Measurements from ENCODE around the gene SLC12A9.

The SLC12A9 gene

GRCh38 chr7:100822236-100823139 lies 30.0 kb upstream of the SLC12A9 start:
- Mint-ChIP-seq H3K9me3 (no peaks in the 10 kb centered on the region), H3K4me1 (peaks cover 10% of the 10 kb centered on the region), H3K27ac (no peak overlapping the region), H3K36me3 (ENCODE audit: low read depth) (no peaks in the 10 kb centered on the region), H3K4me3 (no peak overlapping the region), H3K27me3 (peaks cover 15% of the 10 kb centered on the region)
- ATAC-seq, result no peak
- DNase-seq, result no peak

- Mint-ChIP-seq H3K27me3 (peaks cover 21% of the 10 kb centered on the region), H3K4me1 (peaks cover 14% of the 10 kb centered on the region), H3K36me3 (ENCODE audit: low read depth) (no peaks in the 10 kb centered on the region), H3K4me3 (no peak overlapping the region), H3K27ac (no peak overlapping the region), H3K9me3 (no peaks in the 10 kb centered on the region)
- DNase-seq, result no peak
- no peak for ATAC-seq
Observed at GRCh38 chr7:100823140-100823525, 29.4 kb upstream of the SLC12A9 start.

DNA sequence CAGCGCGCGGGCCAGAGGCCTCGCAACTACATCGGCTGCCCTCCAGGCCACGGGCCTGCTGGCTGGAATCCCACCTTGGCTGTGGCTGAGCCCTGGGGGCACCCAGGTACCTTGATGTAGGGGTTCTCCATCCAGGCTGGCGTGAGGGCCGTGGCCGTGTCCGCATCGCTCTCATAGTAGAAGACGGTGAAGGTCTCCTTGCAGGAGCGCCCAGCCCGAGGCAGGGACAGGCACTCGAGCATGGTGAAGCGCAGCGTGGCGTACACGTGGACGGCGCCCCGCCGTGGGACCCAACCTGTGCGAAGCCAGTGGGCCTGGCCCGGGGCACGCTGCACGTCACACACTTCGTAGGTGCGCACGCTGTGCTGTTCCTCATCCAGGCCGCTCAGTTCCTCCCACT lies 29.0 kb upstream of the SLC12A9 start:
- Mint-ChIP-seq H3K27ac (no peak overlapping the region), H3K9me3 (no peaks in the 10 kb centered on the region), H3K36me3 (ENCODE audit: low read depth) (no peaks in the 10 kb centered on the region), H3K4me1 (peaks cover 16% of the 10 kb centered on the region), H3K27me3 (peaks cover 25% of the 10 kb centered on the region), H3K4me3 (no peak overlapping the region)
- ATAC-seq (no peak), DNase-seq (no peak)

- ATAC-seq (no peak), DNase-seq (no peak)
- H3K27ac Mint-ChIP-seq, result no peak overlapping the region
- H3K36me3 Mint-ChIP-seq (ENCODE audit: low read depth), result no peaks in the 10 kb centered on the region
- peaks cover 35% of the 10 kb centered on the region for H3K27me3 Mint-ChIP-seq
- H3K4me3 Mint-ChIP-seq, result no peak overlapping the region
- H3K4me1 Mint-ChIP-seq, result peaks cover 19% of the 10 kb centered on the region
- no peaks in the 10 kb centered on the region for H3K9me3 Mint-ChIP-seq
Observed at GRCh38 chr7:100824499-100825214, 27.9 kb upstream of the SLC12A9 start.

GRCh38 chr7:100825215-100825671 lies 27.3 kb upstream of the SLC12A9 start:
- no peak overlapping the region for H3K27ac Mint-ChIP-seq
- H3K4me1 Mint-ChIP-seq, result peaks cover 19% of the 10 kb centered on the region
- H3K27me3 Mint-ChIP-seq, result peaks cover 36% of the 10 kb centered on the region
- ATAC-seq (no peak), DNase-seq (no peak)
- H3K9me3 Mint-ChIP-seq, result no peaks in the 10 kb centered on the region
- H3K4me3 Mint-ChIP-seq, result no peak overlapping the region
- no peaks in the 10 kb centered on the region for H3K36me3 Mint-ChIP-seq (ENCODE audit: low read depth)

- ATAC-seq, result no peak
- DNase-seq, result no peak
- peaks cover 36% of the 10 kb centered on the region for H3K27me3 Mint-ChIP-seq
Observed at GRCh38 chr7:100825751-100826513, 26.6 kb upstream of the SLC12A9 start.

GRCh38 chr7:100826514-100827329 lies 25.8 kb upstream of the SLC12A9 start:
- ATAC-seq, result peak; percentile 20
- H3K4me3 Mint-ChIP-seq, result peak overlapping the region; percentile 60
- H3K9me3 Mint-ChIP-seq, result no peaks in the 10 kb centered on the region
- no peak for DNase-seq
- H3K27me3 Mint-ChIP-seq, result peaks cover 36% of the 10 kb centered on the region
- H3K4me1 Mint-ChIP-seq, result peaks cover 19% of the 10 kb centered on the region
- no peaks in the 10 kb centered on the region for H3K36me3 Mint-ChIP-seq (ENCODE audit: low read depth)
- no peak overlapping the region for H3K27ac Mint-ChIP-seq

More at GRCh38 chr7:100825751-100826513, 26.6 kb upstream of the SLC12A9 start:
- Mint-ChIP-seq H3K9me3 (no peaks in the 10 kb centered on the region), H3K36me3 (ENCODE audit: low read depth) (no peaks in the 10 kb centered on the region), H3K27ac (no peak overlapping the region), H3K4me3 (peak overlapping the region; percentile 60), H3K4me1 (peaks cover 19% of the 10 kb centered on the region)

DNA sequence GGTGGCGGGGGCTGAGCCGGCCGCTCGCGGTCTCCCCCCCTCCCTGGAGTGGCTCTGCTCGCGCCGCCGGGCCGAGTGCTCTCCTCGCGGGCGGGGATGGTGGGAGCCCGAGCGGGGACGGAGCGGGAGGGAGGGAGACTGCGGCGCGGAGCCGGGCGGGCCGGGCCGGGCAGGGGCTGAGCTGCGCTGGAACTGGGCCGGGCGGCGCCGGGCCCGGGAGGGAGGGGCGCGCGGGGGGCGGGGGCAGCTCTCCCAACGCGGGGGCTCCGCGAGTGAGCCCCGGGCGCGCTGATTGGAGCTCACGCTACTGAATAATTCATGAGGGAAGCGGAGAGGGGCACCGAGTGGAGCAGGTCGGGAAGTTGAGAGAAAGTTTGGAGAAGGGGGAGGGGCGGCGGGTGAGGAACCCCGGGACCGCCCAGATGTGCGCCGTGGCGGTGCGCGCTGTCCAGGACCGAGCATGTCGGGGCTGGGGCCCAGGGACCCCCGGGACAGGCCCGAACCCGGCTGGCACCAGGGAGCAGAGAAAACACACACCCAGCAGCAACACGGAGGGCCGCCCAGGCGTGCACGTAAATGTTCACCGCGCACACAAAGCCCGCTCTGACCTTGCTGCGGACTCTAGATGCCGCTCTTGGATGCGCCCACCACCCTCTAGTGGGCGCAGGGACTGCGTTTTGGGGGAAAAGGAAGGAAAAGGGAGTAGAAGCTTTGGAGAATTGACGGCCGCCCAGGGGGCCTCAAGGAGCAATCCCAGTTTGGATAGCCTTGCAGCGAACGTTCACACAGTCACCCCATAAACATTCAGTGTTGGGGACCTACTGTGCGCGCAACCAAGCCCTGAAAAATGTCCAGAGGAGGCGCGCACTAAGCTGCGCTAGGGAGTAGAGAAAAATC lies 24.9 kb upstream of the SLC12A9 start, which contains the start of gene EPHB4:
Gene EPHB4 (minus strand): TSS at position 194 of the 897 bp plus-strand sequence. CDS start 493 bp downstream, outside the sequence.
- DNase-seq (peak; percentile 18), ATAC-seq (peak; percentile 41)
- Mint-ChIP-seq H3K4me1 (peaks cover 19% of the 10 kb centered on the region), H3K36me3 (ENCODE audit: low read depth) (no peaks in the 10 kb centered on the region), H3K9me3 (no peaks in the 10 kb centered on the region), H3K27ac (no peak within 1 kb of the TSS), H3K4me3 (peak within 1 kb of the TSS; percentile 71), H3K27me3 (peaks cover 36% of the 10 kb centered on the region)

GRCh38 chr7:100829150-100829716 lies 23.3 kb upstream of the SLC12A9 start:
- DNase-seq, result no peak
- peaks cover 19% of the 10 kb centered on the region for H3K4me1 Mint-ChIP-seq
- H3K4me3 Mint-ChIP-seq, result no peak overlapping the region
- H3K27ac Mint-ChIP-seq, result no peak overlapping the region
- no peaks in the 10 kb centered on the region for H3K36me3 Mint-ChIP-seq (ENCODE audit: low read depth)
- H3K9me3 Mint-ChIP-seq, result no peaks in the 10 kb centered on the region
- no peak for ATAC-seq
- peaks cover 36% of the 10 kb centered on the region for H3K27me3 Mint-ChIP-seq

DNA sequence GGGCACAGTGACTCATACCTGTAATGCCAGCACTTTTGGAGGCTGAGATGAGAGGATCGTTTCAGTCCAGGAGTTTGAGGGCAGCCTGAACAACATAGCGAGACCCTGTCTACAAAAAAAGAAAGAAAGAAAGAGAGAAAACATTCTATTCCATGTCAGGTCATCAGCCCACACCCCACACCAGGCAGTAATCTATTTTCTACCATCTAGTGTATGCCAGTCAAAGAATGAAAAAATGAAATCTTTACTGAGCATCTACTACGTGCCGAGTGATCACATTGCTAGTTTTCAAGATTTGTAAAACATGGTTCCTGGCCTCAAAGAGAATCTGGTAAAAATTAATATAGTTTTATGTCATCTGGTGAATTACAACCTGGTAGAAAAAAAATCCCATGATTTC lies 22.1 kb upstream of the SLC12A9 start:
- Mint-ChIP-seq H3K27me3 (peaks cover 34% of the 10 kb centered on the region), H3K9me3 (no peaks in the 10 kb centered on the region), H3K27ac (no peak overlapping the region), H3K4me3 (no peak overlapping the region), H3K4me1 (peaks cover 19% of the 10 kb centered on the region), H3K36me3 (ENCODE audit: low read depth) (no peaks in the 10 kb centered on the region)
- DNase-seq, result no peak
- ATAC-seq, result no peak

GRCh38 chr7:100832281-100832633 lies 20.3 kb upstream of the SLC12A9 start:
- H3K4me3 Mint-ChIP-seq, result no peak overlapping the region
- no peak overlapping the region for H3K27ac Mint-ChIP-seq
- peaks cover under 1% of the 10 kb centered on the region for H3K36me3 Mint-ChIP-seq (ENCODE audit: low read depth)
- no peaks in the 10 kb centered on the region for H3K9me3 Mint-ChIP-seq
- no peak for ATAC-seq
- no peak for DNase-seq
- H3K4me1 Mint-ChIP-seq, result peaks cover 20% of the 10 kb centered on the region
- peaks cover 22% of the 10 kb centered on the region for H3K27me3 Mint-ChIP-seq

- H3K27me3 Mint-ChIP-seq, result no peaks in the 10 kb centered on the region
- ATAC-seq, result no peak
- H3K27ac Mint-ChIP-seq, result peak overlapping the region; percentile 35
- peaks cover 14% of the 10 kb centered on the region for H3K4me1 Mint-ChIP-seq
- no peaks in the 10 kb centered on the region for H3K9me3 Mint-ChIP-seq
- H3K36me3 Mint-ChIP-seq (ENCODE audit: low read depth), result peaks cover 2% of the 10 kb centered on the region
- H3K4me3 Mint-ChIP-seq, result peak overlapping the region; percentile 34
- no peak for DNase-seq
Observed at GRCh38 chr7:100835903-100836811, 16.4 kb upstream of the SLC12A9 start.

Data from activated naive CD8-positive, alpha-beta T cell treated with anti-CD3 and anti-CD28 coated beads, Interleukin-2, amount 50 U/mL, for 24 hours (primary cell).